Embryonic facial prominence (tissue), 1 donor: ENCODE results near the gene DAZAP2.
"Not testable (repeated sequence)": the region's sequence is repeated elsewhere in the genome, so short reads cannot be mapped to it uniquely, and the experiment has no call there.

Experiments
- DNase-seq: peaks from one replicate; pipeline ENCODE4 v3.0.0-alpha.2; 2016; ENCODE audit errors: extremely low spot score

Gene DAZAP2

GRCh38 chr12:51247523-51248206 is 9.0 kb downstream of the DAZAP2 start:
- no peak for DNase-seq

GRCh38 chr12:51253276-51253675 is 14.7 kb downstream of the DAZAP2 start:
- no peak for DNase-seq

- DNase-seq: no peak
Observed at GRCh38 chr12:51254536-51254935, 15.9 kb downstream of the DAZAP2 start.

GRCh38 chr12:51259600-51259999 is 21.0 kb downstream of the DAZAP2 start:
- not testable (repeated sequence) for DNase-seq

- no peak for DNase-seq
Observed at GRCh38 chr12:51262758-51263177, 24.1 kb downstream of the DAZAP2 start.

GRCh38 chr12:51263341-51263740 is 24.7 kb downstream of the DAZAP2 start:
- DNase-seq: no peak

GRCh38 chr12:51264297-51264696 is 25.7 kb downstream of the DAZAP2 start:
- no peak for DNase-seq

GRCh38 chr12:51265024-51265423 is 26.4 kb downstream of the DAZAP2 start:
- no peak for DNase-seq

- DNase-seq: no peak
Observed at GRCh38 chr12:51269174-51270066, 30.8 kb downstream of the DAZAP2 start.

GRCh38 chr12:51270067-51270950 is 31.7 kb downstream of the DAZAP2 start, which contains the start of gene SMAGP:
Gene SMAGP (minus strand): TSS chr12:51270415. CDS start chr12:51269278, 1,137 bp downstream.
- DNase-seq: no peak

- DNase-seq: no peak
Observed at GRCh38 chr12:51270951-51271518, 32.4 kb downstream of the DAZAP2 start.

- not testable (repeated sequence) for DNase-seq
Observed at GRCh38 chr12:51272810-51273209, 34.2 kb downstream of the DAZAP2 start.

GRCh38 chr12:51275088-51275487 is 36.5 kb downstream of the DAZAP2 start:
- DNase-seq: no peak

- no peak for DNase-seq
Observed at GRCh38 chr12:51281202-51281924, 42.7 kb downstream of the DAZAP2 start.

- DNase-seq: no peak
Observed at GRCh38 chr12:51285843-51286242, 47.2 kb downstream of the DAZAP2 start.

- not testable (repeated sequence) for DNase-seq
Observed at GRCh38 chr12:51291603-51292513, 53.2 kb downstream of the DAZAP2 start.
